GM12801 (cell line): ENCODE data around the gene NEDD9.

Experiments
- TF ChIP-seq, protein P1 (sequence below): IDR thresholded peaks from one replicate; pipeline ENCODE4 v1.5.1; 2011; ENCODE audit warnings: control low read depth; ENCODE audit not compliant: insufficient read length; ENCODE audit errors: extremely low read depth

Gene NEDD9

DNA sequence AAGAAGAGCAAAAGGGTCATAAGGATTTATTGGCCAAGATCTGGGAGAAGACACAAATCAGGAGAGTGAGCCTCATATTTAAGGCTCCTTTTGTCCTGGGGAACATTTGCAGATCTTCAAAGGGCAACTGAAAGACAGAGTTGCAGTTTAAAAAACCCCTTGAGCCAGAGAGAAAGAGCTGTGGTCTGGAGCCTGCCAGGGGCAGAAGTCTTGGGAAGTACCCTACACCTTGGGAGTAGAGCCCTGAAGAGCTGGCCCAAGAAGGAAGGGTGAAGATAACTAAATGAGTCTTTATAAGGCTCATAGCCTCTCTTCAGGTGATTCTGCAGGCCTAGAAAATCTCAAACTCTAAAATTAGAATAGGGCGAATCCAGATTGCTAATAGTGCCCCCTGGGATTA is 81.0 kb downstream of the NEDD9 start:
- TF ChIP-seq, protein P1, sequence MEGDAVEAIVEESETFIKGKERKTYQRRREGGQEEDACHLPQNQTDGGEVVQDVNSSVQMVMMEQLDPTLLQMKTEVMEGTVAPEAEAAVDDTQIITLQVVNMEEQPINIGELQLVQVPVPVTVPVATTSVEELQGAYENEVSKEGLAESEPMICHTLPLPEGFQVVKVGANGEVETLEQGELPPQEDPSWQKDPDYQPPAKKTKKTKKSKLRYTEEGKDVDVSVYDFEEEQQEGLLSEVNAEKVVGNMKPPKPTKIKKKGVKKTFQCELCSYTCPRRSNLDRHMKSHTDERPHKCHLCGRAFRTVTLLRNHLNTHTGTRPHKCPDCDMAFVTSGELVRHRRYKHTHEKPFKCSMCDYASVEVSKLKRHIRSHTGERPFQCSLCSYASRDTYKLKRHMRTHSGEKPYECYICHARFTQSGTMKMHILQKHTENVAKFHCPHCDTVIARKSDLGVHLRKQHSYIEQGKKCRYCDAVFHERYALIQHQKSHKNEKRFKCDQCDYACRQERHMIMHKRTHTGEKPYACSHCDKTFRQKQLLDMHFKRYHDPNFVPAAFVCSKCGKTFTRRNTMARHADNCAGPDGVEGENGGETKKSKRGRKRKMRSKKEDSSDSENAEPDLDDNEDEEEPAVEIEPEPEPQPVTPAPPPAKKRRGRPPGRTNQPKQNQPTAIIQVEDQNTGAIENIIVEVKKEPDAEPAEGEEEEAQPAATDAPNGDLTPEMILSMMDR = no peak

DNA sequence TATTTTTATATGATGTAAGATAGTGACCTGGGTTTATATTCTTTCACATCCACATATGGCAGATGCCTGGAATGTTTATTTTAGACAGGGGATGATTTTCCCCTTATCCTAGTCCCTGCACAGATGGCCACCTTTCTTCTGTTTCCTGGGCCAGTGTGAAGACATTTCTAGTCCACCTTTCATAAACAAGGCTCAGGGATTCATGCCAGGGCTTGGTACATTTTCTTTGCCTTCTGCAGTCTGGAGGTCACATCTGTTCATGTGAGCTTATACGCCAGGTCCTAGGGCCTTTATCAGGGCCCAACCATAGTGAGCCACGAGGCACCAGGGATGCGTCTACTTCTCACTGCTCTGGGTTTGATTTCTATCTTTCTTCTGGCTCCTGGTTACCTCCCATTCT is 82.9 kb downstream of the NEDD9 start:
- TF ChIP-seq, protein P1 = no peak

DNA sequence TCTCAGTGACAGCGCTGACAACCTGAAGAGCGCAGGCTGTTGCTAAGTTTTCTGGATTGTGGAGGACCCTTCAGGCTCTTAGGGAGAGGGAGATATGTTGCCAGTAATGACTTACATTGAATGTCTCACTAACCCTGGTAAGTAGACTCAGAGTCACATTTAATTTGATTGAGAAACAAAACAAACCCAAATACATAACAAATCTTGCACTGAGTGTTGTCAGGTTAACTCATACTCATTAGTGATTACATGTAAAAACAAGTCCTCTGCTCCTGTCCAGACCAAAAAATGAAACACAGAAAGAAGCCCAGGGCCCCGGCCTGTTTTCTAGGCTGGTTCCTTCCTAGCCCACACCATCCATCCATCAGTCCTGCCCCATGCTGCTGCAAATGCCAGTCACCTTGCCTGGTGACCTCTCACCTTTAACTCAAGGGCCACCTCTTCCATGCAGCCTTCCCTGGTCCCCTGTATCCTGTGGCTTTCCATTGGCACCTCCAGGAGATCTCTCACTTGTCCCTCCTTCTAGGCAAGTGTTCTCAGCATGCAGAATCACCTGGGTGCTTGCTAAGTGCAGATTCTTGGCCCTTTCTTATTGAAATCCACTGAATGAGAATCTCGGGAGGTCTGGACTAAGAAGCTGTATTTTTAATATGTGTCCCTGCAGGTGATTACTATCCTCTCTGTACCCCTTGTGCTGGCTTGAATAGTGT is 86.2 kb downstream of the NEDD9 start:
- TF ChIP-seq, protein P1 = no peak

- TF ChIP-seq, protein P1 = peak; percentile 77
Measured at GRCh38 chr6:11144393-11144851, 88.0 kb downstream of the NEDD9 start.

- TF ChIP-seq, protein P1 = no peak
Measured at GRCh38 chr6:11143394-11144371, 88.8 kb downstream of the NEDD9 start.

GRCh38 chr6:11142296-11143027 is 90.0 kb downstream of the NEDD9 start:
- TF ChIP-seq, protein P1 = no peak

DNA sequence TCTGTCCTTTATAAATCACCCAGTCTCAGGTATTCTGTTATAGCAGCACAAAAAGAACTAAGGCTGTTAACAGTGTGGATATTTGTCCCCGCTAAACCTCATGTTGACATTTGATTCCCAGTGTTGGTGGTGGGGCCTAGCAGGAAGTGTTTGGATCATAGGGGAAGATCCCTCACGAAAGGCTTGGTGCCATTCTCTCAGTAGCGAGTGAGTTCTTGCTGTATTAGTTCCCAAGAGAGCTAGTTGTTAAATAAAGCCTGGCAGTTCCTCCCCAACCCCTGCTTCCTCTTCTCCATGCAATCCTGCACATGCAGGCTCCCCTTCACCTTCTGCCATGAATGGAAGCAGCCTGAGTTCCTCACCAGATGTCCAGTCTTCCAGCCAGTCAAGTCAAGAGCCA is 91.2 kb downstream of the NEDD9 start:
- TF ChIP-seq, protein P1 = no peak
